NCI-H2171 (cell line): Measurements from ENCODE around the gene BCL3.
A peak's percentile ranks its signal among the peaks of the same experiment; 100 is the strongest.
"Not testable (repeated sequence)": the region's sequence is repeated elsewhere in the genome, so short reads cannot be mapped to it uniquely, and the experiment has no call there.

Source experiments
- DNase-seq: peaks from one replicate; lab custom pipeline; 2025; lab: John Stamatoyannopoulos, UW

Gene BCL3

GRCh38 chr19:44720945-44721344, 27.6 kb upstream of the BCL3 start:
- DNase-seq = no peak

- DNase-seq = not testable (repeated sequence)
Measured at GRCh38 chr19:44721369-44721768, 27.1 kb upstream of the BCL3 start.

DNA sequence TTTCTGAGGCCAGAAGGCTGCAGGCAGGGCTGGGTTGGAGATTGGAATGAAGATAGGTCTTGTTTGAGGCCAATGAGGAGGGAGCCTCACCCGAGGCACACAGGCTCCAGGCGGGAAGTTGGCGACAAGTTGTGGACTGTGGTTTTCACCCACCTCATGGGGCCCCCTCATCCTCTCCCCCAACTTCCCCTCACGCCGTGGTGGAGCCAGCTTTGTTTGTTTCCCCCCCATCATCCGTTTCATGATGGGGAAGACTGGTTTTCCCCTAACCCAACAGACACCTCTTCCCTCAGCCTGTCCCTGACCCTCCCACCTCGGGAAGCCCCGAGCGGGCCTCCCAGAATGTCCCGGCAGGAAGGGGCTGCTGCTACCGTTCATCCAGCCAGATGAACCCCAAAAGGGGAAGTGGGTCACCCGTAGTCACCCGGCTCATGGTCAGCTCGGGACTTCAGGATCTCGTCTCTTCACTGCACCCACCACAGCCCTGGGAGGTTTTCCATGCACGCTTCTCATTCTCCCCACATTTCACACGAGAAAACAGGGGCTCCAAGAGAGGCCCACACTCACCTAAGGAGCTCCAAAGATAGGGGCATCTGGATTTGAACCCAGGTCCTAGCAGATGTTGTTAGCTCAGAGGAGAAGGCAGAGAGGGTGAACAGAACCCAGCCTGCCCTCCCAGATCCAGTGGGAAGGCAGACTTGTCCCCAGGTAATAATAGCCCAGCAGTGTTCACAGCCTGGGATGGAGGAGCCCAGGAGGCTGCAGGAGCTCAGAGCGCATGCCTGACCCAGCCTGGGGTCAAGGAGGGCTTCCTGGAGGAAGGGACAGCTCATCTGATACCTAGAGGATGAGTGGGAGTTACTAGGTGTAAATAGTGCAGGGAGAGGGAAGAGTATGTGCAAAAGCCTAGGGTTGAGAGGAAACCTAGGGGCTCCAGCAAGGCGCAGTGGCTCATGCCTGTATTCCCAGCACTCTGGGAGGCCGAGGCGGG, 26.1 kb upstream of the BCL3 start:
- DNase-seq = no peak

GRCh38 chr19:44723299-44723951, 25.1 kb upstream of the BCL3 start:
- no peak for DNase-seq

DNA sequence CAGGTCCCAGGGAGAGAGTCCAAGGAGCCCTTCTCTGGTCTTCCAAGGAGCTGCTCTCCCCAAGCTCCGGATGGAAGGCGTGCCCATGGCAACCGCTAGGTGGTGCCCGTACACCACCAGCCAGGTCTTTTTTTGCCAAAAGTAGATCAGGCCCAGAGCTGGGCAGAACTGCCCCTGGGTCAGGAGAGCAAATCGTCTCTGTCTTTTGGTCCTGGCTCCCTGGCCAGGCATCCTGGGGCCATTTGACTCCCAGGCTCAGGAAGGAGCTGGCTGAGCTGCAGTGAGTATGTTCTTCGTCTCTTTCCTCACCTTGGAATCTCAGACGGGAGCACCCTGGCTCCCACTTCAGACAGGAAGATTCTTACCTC, 24.6 kb upstream of the BCL3 start:
- DNase-seq = peak; percentile 18

- no peak for DNase-seq
Measured at GRCh38 chr19:44725251-44725650, 23.3 kb upstream of the BCL3 start.

DNA sequence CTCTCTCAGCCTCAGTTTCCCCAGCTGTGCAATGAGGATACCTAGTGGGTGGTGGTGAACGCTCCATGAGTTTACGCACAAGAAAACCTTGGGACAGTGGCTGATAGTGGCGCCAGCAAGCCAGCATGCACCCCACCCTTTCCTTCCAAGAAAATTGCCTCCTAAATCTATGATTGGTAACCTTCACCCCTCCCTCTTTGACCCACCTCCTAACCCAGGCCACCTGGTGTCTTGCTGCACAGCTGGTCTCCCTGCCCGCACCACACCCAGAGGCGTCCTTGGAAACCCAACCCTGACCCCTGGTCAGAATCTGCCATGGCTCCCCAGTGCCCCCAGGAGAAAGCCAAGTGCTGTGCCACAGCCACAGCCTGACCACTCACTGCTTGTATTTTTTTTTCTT, 22.8 kb upstream of the BCL3 start:
- no peak for DNase-seq

DNA sequence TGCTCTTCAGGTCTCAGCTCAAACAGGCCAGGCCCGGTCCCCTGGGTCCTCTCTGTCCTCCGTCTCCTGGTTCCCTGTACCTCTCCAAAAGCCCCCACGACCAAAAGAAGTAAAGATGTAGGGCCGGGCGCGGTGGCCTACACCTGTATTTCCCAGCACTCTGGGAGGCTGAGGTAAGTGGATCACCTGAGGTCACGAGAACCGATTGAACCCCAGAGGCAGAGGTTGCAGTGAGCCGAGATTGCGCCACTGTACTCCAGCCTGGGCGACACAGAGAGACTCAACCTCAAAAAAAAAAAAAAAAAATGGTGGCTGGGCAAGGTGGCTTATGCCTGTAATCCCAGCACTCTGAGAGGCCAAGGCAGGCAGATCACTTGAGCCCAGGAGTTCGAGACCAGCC, 22.0 kb upstream of the BCL3 start:
- no peak for DNase-seq

GRCh38 chr19:44728178-44728577, 20.3 kb upstream of the BCL3 start:
- DNase-seq = no peak

DNA sequence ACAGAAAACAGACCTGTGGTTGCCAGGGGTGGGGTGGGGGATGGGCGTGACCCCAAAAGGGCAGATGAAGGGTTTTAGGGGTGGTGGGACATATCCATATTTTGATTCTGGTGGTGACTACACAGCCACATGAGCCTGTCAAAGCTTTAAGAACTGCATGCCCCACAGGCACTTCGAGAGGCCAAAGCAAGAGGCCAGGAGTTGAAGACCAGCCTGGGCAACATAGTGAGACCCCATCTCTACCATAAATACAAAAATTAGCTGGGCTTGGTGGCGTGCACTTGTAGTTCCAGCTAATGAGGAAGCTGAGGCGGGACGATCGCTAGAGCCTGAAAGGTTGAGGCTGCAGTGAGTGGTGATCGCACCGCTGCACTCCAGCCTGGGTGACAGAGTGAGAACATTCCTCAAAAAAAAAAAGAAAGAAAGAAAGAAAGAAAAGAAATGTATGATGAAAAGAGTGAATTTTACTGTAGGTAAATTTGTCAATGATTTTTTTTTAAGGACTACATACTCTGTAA, 18.9 kb upstream of the BCL3 start:
- DNase-seq = no peak

- no peak for DNase-seq
Measured at GRCh38 chr19:44731081-44731480, 17.4 kb upstream of the BCL3 start.

DNA sequence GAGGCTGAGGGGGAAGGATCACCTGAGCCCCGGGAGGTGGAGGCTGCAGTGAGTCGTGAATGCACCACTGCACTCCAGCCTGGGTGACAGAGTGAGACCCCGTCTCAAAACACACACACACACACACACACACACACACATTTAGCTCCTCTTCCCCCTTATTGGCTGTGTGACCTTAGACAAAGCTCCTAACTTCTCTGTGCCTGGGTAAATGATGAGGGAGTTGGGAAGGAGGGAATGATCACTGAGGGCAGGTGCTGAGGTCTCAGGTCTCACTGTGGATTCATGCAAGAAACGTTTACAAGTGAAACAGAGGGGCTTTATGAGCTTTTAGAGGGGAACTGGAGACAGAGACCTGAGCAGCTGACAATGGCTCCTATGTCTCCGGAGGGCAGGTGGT, 16.9 kb upstream of the BCL3 start:
- no peak for DNase-seq

GRCh38 chr19:44732235-44733014, 16.1 kb upstream of the BCL3 start:
- DNase-seq = no peak

GRCh38 chr19:44734357-44734756, 14.2 kb upstream of the BCL3 start:
- DNase-seq = no peak

GRCh38 chr19:44735011-44735410, 13.5 kb upstream of the BCL3 start:
- no peak for DNase-seq

GRCh38 chr19:44737238-44738071, 11.1 kb upstream of the BCL3 start:
- no peak for DNase-seq

DNA sequence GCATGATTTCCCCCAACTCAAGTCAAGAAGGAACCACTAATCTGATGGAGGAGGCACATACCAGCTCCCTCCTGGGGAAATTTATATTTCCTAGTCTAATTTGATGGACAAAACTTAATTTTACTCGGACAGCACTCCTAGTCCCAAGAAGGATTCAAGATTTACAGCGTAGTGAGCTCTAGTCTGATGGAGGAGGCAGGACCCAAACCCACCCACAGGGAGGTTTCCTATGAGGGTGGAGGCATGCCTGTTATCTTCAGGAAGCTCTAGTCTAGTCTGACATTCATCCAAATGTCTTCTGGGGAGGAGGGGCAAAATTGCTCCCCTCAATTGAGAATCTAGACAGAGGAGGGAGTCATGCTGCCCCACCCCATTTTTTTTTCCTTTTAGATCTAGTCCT, 10.4 kb upstream of the BCL3 start:
- no peak for DNase-seq

DNA sequence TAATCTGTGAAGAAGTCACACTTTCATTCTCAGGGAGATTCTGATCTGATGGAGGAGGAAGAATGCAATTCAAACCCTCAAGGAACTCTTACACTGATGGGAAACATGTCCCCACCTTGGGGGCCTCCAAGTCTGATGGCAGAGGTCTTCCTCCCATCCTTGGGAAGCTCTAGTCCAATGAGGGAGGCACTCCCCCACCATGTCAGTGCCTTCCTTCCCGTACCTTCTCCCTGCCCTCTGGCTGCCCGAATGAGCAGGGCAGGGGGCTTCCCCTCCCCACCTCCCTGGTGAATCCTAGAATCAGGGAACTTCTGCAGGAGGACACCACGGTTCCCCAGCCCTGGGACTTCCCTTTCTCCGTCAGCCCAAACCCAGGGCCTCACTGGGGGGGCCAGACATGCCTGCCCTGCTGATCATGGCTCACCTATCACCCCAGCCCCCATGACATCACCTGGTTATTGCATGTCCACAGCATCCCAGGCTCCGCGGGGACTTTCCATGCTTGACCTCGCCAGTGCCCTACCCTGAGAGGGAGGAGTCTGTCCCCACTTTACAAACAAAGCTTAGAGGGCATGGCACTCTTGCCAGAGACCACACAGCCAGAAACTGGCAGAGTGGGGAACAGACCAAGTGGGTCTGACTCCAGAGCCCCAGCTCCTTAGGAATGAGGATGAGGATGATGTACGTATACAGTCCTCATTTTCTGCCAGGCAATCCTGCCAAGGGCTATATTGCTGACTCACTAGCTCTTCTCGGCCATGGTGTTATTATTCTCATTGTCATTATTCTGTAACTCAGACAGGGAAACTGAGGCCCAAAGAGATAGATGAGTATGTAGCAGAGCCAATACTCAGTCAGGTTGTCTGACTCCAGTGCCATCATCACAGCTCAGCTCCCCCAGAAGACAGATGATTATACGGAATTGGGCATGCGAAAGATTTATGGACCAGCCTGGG, 9.6 kb upstream of the BCL3 start:
- DNase-seq = no peak

- DNase-seq = no peak
Measured at GRCh38 chr19:44740351-44740824, 8.1 kb upstream of the BCL3 start.

DNA sequence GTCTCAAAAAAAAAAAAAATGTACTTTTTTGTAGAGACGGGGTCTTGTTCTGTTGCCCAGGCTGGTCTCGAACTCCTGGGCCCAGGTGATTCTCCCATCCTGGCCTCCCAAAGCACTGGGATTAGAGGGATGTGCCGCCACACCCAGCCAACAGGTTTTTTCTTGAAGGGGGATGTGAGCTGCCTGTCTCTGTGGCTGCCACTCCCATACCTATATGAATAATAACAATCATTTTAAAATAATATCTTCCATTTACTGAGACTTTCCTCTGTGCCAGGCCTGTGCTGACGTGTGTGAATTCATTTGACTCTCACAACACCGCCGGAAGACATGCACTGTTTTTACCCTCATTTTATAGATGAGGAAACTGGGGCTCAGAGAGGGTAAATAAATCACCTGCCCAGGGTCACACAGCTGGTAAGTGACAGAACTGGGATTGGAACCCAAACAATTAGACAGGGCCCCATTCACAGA, 7.2 kb upstream of the BCL3 start:
- no peak for DNase-seq
